ENCODE data around the gene TM7SF2. TPM values are rescaled to one million over a fixed set of nuclear protein-coding genes. Genes with fewer than 3 reads are reported as not detected.

Gene TM7SF2
- total and polyA plus RNA-seq, 2 of the 13 experiments (the other 11 are each of a cell fraction or from before 2014, with no cell fraction given), result 56.0 to 66.9 TPM

- TF ChIP-seq NR1H2 (CRISPR knock-in tag; IDR thresholded peaks at IDR 0.05; ENCODE audit: borderline replicate concordance, low read depth) (no peak), ONECUT2 (CRISPR knock-in tag; IDR thresholded peaks at IDR 0.05) (no peak), KMT2B (CRISPR knock-in tag; IDR thresholded peaks at IDR 0.05) (no peak; the same call in 1 of the 2 replicates), KIAA2018 (CRISPR knock-in tag; IDR thresholded peaks at IDR 0.05; ENCODE audit: borderline replicate concordance) (no peak), POLR2AphosphoS2 (IDR thresholded peaks at IDR 0.05; ENCODE audit: low read depth, low read length) (no peak), ZNF800 (CRISPR knock-in tag; IDR thresholded peaks at IDR 0.05) (peak; percentile 68; the same call in 1 of the 2 replicates), ZFP36L2 (CRISPR knock-in tag; IDR thresholded peaks at IDR 0.05) (no peak), ZBTB39 (CRISPR knock-in tag; IDR thresholded peaks at IDR 0.05) (no peak), THAP11 (CRISPR knock-in tag; IDR thresholded peaks at IDR 0.05) (peak; percentile 27; the same call in 1 of the 2 replicates), ZNF460 (CRISPR knock-in tag; IDR thresholded peaks at IDR 0.05; ENCODE audit: borderline replicate concordance) (no peak)
Measured at GRCh38 chr11:65112546-65113360, 1.1 kb downstream of the TM7SF2 start (continued).

All from HepG2 (cell line).